B cell (primary cell): ENCODE data around the gene STX1B.

Source experiments
- EZH2 ChIP-seq: IDR thresholded peaks from 2 replicates; pipeline ENCODE4 v1.6.1; 2012; ENCODE audit warnings: borderline replicate concordance, low read depth, mild to moderate bottlenecking, moderate library complexity, low read length; ENCODE audit not compliant: insufficient read depth, poor library complexity, severe bottlenecking
- TF ChIP-seq, protein P1 (sequence below): fragments of 200-600 bp; IDR thresholded peaks from one replicate; pipeline ENCODE4 v1.8.0; 2022; ENCODE audit warnings: antibody characterized with exemption, mild to moderate bottlenecking

DNA sequence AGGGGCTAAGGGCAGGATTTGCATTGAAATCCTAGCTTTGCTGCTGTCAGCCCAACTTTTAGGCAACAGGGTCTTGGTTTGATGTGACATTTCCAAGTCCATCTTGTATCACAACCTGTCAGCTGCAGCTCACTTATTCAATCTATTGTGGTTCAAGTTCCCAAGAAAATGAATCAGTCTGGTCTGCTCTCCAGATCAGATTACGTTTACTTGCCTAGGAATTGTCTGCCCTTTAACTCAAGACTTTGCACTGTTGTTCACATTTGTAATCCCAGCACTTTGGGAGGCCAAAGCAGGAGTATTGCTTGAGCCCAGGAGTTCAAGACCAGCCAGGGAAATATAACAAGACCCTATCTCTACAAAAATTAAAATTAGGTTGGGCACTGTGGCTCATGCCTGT is 32.9 kb upstream of the STX1B start:
- TF ChIP-seq, protein P1, sequence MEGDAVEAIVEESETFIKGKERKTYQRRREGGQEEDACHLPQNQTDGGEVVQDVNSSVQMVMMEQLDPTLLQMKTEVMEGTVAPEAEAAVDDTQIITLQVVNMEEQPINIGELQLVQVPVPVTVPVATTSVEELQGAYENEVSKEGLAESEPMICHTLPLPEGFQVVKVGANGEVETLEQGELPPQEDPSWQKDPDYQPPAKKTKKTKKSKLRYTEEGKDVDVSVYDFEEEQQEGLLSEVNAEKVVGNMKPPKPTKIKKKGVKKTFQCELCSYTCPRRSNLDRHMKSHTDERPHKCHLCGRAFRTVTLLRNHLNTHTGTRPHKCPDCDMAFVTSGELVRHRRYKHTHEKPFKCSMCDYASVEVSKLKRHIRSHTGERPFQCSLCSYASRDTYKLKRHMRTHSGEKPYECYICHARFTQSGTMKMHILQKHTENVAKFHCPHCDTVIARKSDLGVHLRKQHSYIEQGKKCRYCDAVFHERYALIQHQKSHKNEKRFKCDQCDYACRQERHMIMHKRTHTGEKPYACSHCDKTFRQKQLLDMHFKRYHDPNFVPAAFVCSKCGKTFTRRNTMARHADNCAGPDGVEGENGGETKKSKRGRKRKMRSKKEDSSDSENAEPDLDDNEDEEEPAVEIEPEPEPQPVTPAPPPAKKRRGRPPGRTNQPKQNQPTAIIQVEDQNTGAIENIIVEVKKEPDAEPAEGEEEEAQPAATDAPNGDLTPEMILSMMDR, result no peak
- no peak for TF ChIP-seq EZH2
